Measurements from ENCODE around the gene CCR5AS.

GRCh38 chr3:46367811-46368210 is 39.1 kb downstream of the CCR5AS start:
- TF ChIP-seq CTCF (IDR thresholded peaks at IDR 0.05) (no peak), POLR2A (IDR thresholded peaks at IDR 0.05) (no peak)
